Central memory CD8-positive, alpha-beta T cell (primary cell): ENCODE measurements around the gene SACM1L.
A peak's percentile ranks its signal among the peaks of the same experiment; 100 is the strongest.

Experiments used
- ATAC-seq: fragments of 150-1000 bp; cut with Tn5 transposase; replicated peaks from 2 replicates; pipeline ENCODE4 v1.10.0; 2022; ENCODE audit warnings: mild to moderate bottlenecking, moderate FRiP score, moderate number of reproducible peaks; ENCODE audit not compliant: poor library complexity, severe bottlenecking; ENCODE audit errors: extremely low read depth
- DNase-seq, 2 donors: peaks; one replicate each; pipeline ENCODE4 v3.0.0; 2021; ENCODE audit warnings: low spot score in 2 of 2
- H3K27ac Mint-ChIP-seq: one replicate; pipeline ENCODE4 v1.8.0; 2022; ENCODE audit warnings: low read depth, mild to moderate bottlenecking, moderate library complexity, mixed read lengths
- H3K27me3 Mint-ChIP-seq: one replicate; pipeline ENCODE4 v1.8.0; 2022; ENCODE audit warnings: mixed read lengths
- H3K36me3 Mint-ChIP-seq: one replicate; pipeline ENCODE4 v1.8.0; 2022; ENCODE audit warnings: mild to moderate bottlenecking, moderate library complexity, mixed read lengths; ENCODE audit not compliant: insufficient read depth
- H3K4me1 Mint-ChIP-seq: one replicate; pipeline ENCODE4 v1.8.0; 2022; ENCODE audit warnings: mixed read lengths
- H3K4me3 Mint-ChIP-seq: one replicate; pipeline ENCODE4 v1.8.0; 2022; ENCODE audit warnings: mild to moderate bottlenecking, moderate library complexity, mixed read lengths
- H3K9me3 Mint-ChIP-seq: one replicate; pipeline ENCODE4 v1.8.0; 2022; ENCODE audit warnings: mixed read lengths

The SACM1L gene, protein sequence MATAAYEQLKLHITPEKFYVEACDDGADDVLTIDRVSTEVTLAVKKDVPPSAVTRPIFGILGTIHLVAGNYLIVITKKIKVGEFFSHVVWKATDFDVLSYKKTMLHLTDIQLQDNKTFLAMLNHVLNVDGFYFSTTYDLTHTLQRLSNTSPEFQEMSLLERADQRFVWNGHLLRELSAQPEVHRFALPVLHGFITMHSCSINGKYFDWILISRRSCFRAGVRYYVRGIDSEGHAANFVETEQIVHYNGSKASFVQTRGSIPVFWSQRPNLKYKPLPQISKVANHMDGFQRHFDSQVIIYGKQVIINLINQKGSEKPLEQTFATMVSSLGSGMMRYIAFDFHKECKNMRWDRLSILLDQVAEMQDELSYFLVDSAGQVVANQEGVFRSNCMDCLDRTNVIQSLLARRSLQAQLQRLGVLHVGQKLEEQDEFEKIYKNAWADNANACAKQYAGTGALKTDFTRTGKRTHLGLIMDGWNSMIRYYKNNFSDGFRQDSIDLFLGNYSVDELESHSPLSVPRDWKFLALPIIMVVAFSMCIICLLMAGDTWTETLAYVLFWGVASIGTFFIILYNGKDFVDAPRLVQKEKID

DNA sequence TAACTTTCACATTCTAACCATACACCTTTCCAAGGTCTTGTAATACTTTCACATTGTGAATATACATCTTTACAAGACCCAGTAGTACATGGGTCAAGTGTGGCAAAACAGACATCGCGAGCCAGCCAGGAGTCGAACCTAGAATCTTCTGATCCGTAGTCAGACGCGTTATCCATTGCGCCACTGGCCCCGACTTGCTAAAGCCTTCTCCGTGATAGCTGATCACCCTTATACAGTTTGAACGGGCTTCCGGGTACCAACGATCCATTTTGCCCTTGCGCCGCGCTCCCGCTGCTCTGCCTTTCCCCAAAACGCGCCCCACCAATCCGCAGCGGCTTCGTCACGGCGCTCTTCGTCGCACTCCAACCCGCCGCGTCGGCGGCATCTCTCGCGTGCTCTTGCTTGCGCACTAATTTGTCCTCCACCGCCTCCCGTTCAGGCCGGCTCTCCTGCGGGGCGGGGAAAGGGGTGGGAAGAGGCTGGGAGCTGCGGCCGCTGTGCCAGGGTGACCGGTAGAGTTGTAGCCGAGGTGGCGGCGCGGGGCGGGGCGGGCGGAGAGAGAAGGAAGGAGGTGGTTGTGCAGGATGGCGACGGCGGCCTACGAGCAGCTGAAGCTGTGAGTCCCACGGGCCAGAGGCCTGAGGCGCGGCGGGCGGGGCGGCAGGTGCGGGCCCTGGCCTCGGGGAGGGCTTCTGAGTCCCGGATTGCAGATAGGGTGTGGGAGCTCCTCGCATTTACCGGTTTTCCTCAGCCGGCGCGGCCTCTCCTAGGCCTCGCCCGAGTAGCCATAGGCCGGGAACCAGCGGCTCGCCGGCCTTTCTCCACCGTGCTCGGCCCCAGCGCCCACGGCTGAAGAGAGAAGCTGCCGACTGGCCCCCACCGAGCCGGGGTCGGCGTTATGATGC is at the start of gene SACM1L:
SACM1L (plus strand) TSS at position 515 of the 905 bp plus-strand sequence; CDS start at position 585, 70 bp downstream.
- no peaks in the 10 kb centered on the region for H3K27me3 Mint-ChIP-seq
- H3K9me3 Mint-ChIP-seq, result no peaks in the 10 kb centered on the region
- H3K4me1 Mint-ChIP-seq, result peaks cover 64% of the 10 kb centered on the region
- ATAC-seq, result peak; percentile 85
- peak within 1 kb of the TSS; percentile 99 for H3K27ac Mint-ChIP-seq
- peak; percentile 95 to 97 for DNase-seq
- peak within 1 kb of the TSS; percentile 84 for H3K4me3 Mint-ChIP-seq
- H3K36me3 Mint-ChIP-seq, result peaks cover 41% of the 10 kb centered on the region

DNA sequence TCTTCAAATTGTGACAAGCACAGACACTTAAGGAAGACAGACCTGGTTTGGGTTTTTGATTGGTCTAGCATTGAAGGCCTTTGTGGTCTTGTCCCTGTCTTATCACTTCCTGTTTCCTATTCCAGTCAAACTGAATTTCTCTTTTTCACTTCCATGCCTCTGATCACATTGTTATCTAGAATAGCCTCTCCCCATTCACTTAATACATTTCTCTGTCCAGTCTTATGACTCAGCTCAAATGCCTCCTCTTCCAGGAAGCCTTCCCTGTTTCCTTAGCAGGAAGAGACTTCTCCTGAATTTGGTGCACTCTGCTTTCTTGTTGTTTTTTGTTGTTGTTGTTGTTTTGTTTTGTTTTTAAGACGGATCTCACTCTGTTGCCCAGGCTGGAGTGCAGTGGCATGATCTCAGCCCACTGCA is 49.1 kb upstream of the SACM1L start:
- H3K4me3 Mint-ChIP-seq, result no peak overlapping the region
- no peaks in the 10 kb centered on the region for H3K4me1 Mint-ChIP-seq
- no peaks in the 10 kb centered on the region for H3K27me3 Mint-ChIP-seq
- peak overlapping the region; percentile 60 for H3K27ac Mint-ChIP-seq
- ATAC-seq (no peak), DNase-seq (no peak)
- no peaks in the 10 kb centered on the region for H3K9me3 Mint-ChIP-seq
- peaks cover 12% of the 10 kb centered on the region for H3K36me3 Mint-ChIP-seq

DNA sequence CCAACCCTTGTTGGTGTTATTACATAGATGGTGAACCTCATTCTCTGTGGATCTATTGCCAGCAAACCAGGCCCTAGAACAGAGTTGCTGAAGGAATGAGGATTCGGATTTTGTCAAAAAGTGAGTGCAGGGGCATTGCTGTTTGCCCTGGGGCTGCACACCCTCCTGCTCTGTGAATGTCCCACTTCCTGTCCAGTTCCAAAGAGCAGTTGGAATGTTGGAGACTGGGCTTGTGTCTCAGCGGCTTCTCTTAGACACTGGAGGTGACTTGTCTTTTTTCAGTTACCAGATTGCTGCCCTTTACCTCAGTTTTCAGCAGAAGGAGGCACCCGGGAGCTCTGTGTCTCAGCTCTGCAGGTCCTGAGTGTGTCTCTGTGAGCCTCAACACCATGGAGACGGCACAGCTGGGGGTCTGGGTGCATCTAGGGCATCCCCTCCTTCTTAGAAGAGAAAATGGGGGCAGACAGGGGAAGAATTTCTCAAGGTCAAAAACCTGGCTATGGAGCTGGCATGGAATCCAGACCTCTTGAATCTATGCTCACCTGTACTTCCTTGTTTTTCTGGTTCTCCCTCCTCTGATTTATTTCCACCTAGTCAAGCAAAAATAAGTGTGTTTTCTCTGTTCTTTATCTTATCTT is 48.4 kb upstream of the SACM1L start:
- Mint-ChIP-seq H3K36me3 (peaks cover 13% of the 10 kb centered on the region), H3K4me1 (peaks cover 4% of the 10 kb centered on the region), H3K9me3 (no peaks in the 10 kb centered on the region), H3K4me3 (no peak overlapping the region), H3K27ac (peak overlapping the region; percentile 60), H3K27me3 (no peaks in the 10 kb centered on the region)
- no peak for DNase-seq
- ATAC-seq, result no peak

DNA sequence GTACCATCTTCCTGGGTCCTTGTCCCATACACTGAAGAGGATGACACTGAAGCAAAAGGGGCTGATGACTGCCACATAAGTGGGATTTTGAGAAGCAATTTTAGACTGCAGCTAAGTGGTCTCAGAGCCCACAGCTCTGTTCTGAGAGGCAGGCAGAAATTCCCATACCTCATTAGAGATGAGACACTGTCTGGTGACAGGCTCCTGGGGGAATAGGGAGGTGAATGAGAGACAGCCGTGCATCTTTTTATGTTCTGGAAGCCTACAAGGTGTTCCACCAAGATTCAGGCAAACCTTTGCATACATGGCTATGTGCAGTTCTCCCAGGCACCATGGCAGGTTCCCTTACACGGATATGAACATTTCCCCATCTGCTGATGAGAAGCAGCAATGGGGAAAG is 47.4 kb upstream of the SACM1L start:
- H3K4me1 Mint-ChIP-seq, result peaks cover 5% of the 10 kb centered on the region
- no peak overlapping the region for H3K27ac Mint-ChIP-seq
- H3K27me3 Mint-ChIP-seq, result no peaks in the 10 kb centered on the region
- peaks cover 10% of the 10 kb centered on the region for H3K36me3 Mint-ChIP-seq
- no peak overlapping the region for H3K4me3 Mint-ChIP-seq
- no peaks in the 10 kb centered on the region for H3K9me3 Mint-ChIP-seq
- DNase-seq (no peak), ATAC-seq (no peak)

DNA sequence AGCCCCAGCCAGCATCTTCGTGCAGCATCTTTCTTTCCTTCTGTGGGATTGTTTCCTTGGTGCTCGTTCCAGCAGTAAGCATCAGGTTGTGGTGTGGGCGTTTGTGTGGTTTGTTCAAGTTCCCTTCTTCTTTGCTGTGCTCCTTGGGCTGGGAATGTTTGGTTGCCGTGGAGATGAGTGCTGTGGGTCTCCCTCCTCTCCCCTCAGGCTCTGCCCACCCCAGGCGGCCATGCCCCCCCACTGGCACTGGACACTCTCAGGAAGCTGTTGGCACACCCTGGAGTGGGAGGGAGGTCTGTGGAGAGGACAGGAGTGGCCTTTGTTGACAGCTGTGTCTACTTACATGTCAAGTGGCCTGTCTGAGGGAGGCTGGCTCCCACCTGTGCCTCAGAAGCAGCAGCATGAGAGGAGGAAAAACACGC is 46.5 kb upstream of the SACM1L start:
- H3K4me1 Mint-ChIP-seq, result peaks cover 6% of the 10 kb centered on the region
- DNase-seq, result no peak
- H3K9me3 Mint-ChIP-seq, result no peaks in the 10 kb centered on the region
- H3K27me3 Mint-ChIP-seq, result no peaks in the 10 kb centered on the region
- H3K27ac Mint-ChIP-seq, result peak overlapping the region; percentile 51
- H3K36me3 Mint-ChIP-seq, result peaks cover 7% of the 10 kb centered on the region
- H3K4me3 Mint-ChIP-seq, result no peak overlapping the region
- ATAC-seq, result no peak

DNA sequence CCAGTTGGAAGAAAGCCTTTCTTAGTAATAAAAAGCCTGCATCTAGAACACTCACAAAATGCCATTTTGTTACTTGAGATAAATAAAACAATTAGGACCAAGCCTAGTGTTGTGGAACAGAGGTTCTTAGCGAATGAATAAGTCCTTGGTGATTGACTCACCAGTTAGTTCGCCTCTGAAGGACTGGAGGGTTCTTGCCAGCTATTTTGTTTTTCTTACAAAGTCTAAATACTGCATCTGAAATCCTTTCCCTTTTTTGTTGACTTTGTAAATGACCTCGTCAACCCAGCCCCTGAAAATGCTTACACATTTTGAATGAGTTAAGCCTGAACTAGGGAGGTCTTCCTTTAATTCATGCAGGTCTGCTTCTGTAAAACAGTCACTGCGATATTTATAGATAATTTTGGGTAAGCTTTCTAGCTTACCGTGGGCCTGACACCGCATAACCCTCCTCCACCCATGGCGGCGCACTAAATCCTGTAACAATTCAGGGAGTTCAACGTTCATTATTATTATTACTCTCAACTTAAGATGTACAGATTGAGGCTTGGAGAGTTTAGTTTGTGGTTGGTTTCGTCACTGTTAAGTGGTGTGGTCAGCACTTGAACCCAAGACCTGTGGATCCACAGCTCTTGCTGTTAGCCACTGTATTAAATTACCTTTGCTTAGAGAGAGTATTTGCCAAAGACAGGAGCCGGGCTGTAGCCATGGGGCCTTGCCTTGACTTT is 45.0 kb upstream of the SACM1L start:
- ATAC-seq, result no peak
- no peak for DNase-seq
- H3K4me3 Mint-ChIP-seq, result no peak overlapping the region
- peaks cover 13% of the 10 kb centered on the region for H3K4me1 Mint-ChIP-seq
- H3K27me3 Mint-ChIP-seq, result no peaks in the 10 kb centered on the region
- H3K9me3 Mint-ChIP-seq, result no peaks in the 10 kb centered on the region
- H3K27ac Mint-ChIP-seq, result no peak overlapping the region
- H3K36me3 Mint-ChIP-seq, result peaks cover 9% of the 10 kb centered on the region

DNA sequence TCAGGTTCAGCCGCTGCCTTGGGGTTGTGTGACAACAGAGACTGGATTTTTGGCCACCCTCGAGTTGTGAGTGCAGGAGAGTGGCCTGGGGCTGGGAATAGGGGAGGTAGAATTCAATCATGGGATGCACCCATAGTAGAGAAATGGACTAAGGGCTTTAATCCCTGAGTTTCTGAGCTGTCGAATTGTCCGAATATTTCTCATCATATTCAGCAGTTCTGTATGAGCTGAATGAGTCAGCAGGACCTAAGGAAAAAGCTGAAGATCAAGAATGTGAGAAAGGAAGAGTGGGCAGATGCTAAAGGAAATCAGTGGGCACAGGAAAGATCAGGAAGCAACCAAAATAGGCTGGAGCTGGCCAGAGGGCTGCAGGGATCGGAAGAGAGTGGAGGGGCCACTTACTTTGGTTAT is 44.4 kb upstream of the SACM1L start:
- ATAC-seq (no peak), DNase-seq (no peak)
- Mint-ChIP-seq H3K27ac (no peak overlapping the region), H3K9me3 (no peaks in the 10 kb centered on the region), H3K27me3 (no peaks in the 10 kb centered on the region), H3K4me1 (peaks cover 13% of the 10 kb centered on the region), H3K4me3 (no peak overlapping the region), H3K36me3 (peaks cover 10% of the 10 kb centered on the region)

DNA sequence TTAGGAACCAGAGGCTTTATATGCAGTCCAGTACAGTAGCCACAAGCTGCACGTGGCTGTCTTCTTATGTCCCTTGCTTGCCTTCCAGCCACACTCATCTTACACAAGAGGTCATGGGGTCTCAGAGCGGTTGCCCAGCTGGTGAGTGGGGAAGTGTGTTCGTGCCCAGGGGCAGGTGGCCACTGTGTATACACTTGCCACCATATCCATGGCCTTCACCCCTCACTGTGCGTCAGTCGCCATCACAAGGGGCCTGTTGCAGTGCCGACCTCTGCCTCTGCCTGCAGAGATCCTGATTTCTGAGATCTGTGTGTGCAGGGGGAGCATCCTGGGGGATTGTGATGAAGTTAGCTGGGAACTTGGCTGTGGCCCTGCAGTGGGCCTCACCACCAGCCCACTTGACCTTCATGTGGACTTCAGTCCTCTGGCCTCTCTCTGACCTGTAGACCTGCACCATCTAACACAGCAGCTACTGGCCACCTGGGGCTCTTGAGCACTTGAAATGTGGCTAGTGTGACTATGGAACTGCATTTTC is 43.1 kb upstream of the SACM1L start:
- no peak for DNase-seq
- Mint-ChIP-seq H3K4me3 (no peak overlapping the region), H3K4me1 (peaks cover 20% of the 10 kb centered on the region), H3K27me3 (no peaks in the 10 kb centered on the region), H3K27ac (no peak overlapping the region), H3K9me3 (no peaks in the 10 kb centered on the region), H3K36me3 (peaks cover 10% of the 10 kb centered on the region)
- ATAC-seq, result no peak

DNA sequence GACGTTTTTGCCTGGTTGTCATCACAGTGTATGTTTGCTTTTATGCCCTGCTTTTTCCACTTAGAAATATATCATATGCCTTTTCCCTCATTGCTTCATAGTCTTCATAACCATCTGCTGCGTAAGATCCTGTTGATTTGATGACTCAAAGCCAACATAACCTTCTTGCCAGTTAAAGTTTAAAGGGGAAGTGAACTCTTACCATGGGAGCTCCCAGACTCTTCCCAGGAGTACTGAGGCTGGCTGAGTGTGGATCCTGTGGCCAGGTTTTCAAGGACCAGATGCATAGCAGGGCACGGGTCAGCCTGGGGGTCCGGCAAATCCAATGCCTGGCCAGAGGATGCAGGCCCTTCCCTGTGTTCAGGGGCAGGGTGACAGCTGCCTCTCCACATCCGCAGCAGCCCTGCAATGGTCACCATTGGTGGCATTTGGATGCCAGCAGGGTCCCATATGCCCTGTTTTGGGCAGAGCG is 42.0 kb upstream of the SACM1L start:
- Mint-ChIP-seq H3K4me1 (peaks cover 26% of the 10 kb centered on the region), H3K27me3 (no peaks in the 10 kb centered on the region), H3K4me3 (no peak overlapping the region), H3K36me3 (peaks cover 12% of the 10 kb centered on the region), H3K9me3 (no peaks in the 10 kb centered on the region), H3K27ac (no peak overlapping the region)
- ATAC-seq (no peak), DNase-seq (no peak)

DNA sequence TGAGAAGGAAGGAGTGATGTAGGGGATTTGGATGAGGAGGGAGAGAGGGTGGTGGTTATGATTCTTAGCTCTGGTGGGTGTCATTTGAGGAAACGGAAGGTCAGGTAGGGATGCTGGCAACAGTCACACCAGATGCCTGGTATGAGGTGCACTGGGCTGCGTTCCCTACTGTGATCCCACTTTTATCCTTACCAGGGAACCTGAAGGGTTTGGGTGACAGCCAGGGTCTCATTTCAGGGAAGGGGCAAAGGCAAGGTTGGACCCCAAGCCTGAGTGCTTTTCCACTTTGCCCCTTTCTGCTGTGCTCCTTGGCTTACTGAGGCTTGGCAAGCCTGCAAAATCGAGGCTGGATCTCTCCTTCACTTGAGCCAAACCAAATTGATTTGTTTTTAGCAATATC is 36.0 kb upstream of the SACM1L start:
- H3K27ac Mint-ChIP-seq, result no peak overlapping the region
- no peak overlapping the region for H3K4me3 Mint-ChIP-seq
- ATAC-seq, result no peak
- no peak for DNase-seq
- H3K36me3 Mint-ChIP-seq, result peaks cover 3% of the 10 kb centered on the region
- H3K27me3 Mint-ChIP-seq, result no peaks in the 10 kb centered on the region
- peaks cover 19% of the 10 kb centered on the region for H3K4me1 Mint-ChIP-seq
- no peaks in the 10 kb centered on the region for H3K9me3 Mint-ChIP-seq

DNA sequence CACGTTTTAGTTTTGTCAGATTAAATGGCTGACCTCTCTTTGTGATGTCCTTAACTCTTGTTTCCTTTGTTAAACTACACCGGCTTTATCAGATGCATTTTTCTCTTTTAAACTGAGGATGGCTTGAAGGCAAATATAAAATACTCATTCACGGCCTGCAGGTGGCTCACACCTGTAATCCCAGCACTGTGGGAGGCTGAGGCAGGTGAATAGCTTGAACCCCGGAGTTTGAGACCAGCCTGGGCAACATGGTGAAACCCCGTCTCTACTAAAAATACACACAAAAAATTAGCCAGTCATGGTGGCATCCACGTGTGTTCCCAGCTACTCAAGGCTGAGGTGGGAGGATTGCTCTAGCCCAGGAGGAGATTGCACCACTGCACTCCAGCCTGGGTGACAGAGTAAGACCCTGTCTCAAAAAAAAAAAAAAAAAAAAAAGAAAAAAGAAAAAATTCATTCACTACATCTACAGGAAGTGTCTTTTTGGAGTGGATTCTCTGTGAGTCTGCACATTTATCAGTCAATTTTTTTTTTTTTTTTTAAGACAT is 34.7 kb upstream of the SACM1L start:
- ATAC-seq (no peak), DNase-seq (no peak)
- Mint-ChIP-seq H3K27me3 (no peaks in the 10 kb centered on the region), H3K36me3 (peaks cover 3% of the 10 kb centered on the region), H3K4me1 (peaks cover 17% of the 10 kb centered on the region), H3K27ac (no peak overlapping the region), H3K4me3 (no peak overlapping the region), H3K9me3 (no peaks in the 10 kb centered on the region)
